ENCODE data around the gene PHLDA3. TPM values are rescaled to one million over a fixed set of nuclear protein-coding genes. Genes with fewer than 3 reads are reported as not detected.

Gene PHLDA3
- total and polyA plus RNA-seq, 2 donors (not counting 3 experiments of a cell fraction or from before 2014, with no cell fraction given), result 21.4 to 29.5 TPM

DNA sequence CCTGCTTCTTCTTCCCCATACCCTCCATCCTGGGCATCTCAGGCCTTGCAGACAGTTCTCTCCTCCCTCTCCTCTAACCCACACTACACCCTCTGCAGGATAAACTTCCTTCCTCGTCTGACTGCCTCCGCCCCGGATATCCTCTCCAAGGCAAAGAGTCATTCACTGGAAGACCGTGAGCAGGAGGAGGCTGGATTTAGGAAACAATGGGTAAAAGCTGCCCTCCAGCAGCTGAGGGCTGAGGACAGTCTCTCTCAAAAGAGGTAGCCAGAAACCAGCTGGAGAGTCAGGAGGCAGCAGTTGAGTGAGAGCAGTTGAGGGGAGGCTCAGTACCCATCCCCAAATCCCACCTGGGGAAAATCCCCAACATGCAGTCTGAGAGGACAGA is 36.5 kb upstream of the PHLDA3 start:
- Histone ChIP-seq H3K4me3 (replicated peaks in 1 of 3; ENCODE audit: insufficient read depth in 1 of 3, low read depth in 1 of 3, low read length in 3 of 3) (peak overlapping the region; percentile 47 to 84 (median 72)), H3K4me1 (ENCODE audit: control insufficient read depth, extremely low read depth, insufficient read depth, low read length) (peaks cover 57% of the 10 kb centered on the region), H3K9me1 (replicated peaks; ENCODE audit: control insufficient read depth, extremely low read depth, insufficient read depth, low read length) (no peaks in the 10 kb centered on the region), H4K20me1 (replicated peaks; ENCODE audit: control insufficient read depth, extremely low read depth, insufficient read depth, low read length) (no peaks in the 10 kb centered on the region), H3K36me3 (ENCODE audit: control insufficient read depth in 2 of 2, extremely low read depth in 1 of 2, insufficient read depth in 2 of 2, low read length in 2 of 2) (no peaks in the 10 kb centered on the region), H3K4me2 (ENCODE audit: insufficient read depth, low read length) (peak overlapping the region; percentile 81), H3K9ac (replicated peaks; ENCODE audit: extremely low read depth, insufficient read depth, low read length) (peak overlapping the region; percentile 88), H3K27me3 (ENCODE audit: control insufficient read depth in 2 of 2, insufficient read depth in 2 of 2, low read length in 2 of 2) (no peaks in the 10 kb centered on the region), H2AFZ (ENCODE audit: low read depth, low read length) (no peak overlapping the region), H3K9me3 (replicated peaks; ENCODE audit: control insufficient read depth, insufficient read depth, low read length) (no peaks in the 10 kb centered on the region), H3K79me2 (ENCODE audit: control insufficient read depth, insufficient read depth, low read length) (peaks cover 62% of the 10 kb centered on the region), H3K27ac (ENCODE audit: insufficient read depth, low read depth, low read length) (peak overlapping the region; percentile 89)
- no TSS peak for BruUV-seq (replicated peaks)
- peak; percentile 75 for DNase-seq (ENCODE audit: low read depth, low spot score)
- ChIA-PET POLR2A (interaction anchor here (0.9 to 7.8 kb wide), 5 partner anchors 9 to 33 kb away, joined by 3 to 124 read pairs (median 9); partner anchors contain the start of gene NAV1), CTCF (interaction anchor here (26.3 kb wide), 1 partner anchor 14 kb away, joined by 1317 read pairs; no protein-coding TSS in a partner anchor)
- dilution Hi-C loops (cut with MboI; ENCODE audit: extremely low pct_ligation_motif_present, low sequenced_read_pairs), result no loop called here
- FAIRE-seq, result peak; percentile 98
- intact Hi-C loops (cut with micrococcal nuclease), result no loop called here
- TF ChIP-seq FOS (IDR thresholded peaks at IDR 0.05; ENCODE audit: borderline replicate concordance, insufficient read depth, low read length) (peak; percentile 53), MYC (IDR thresholded peaks at IDR 0.05; ENCODE audit: low read depth, low read length) (peak; percentile 46), JUN (IDR thresholded peaks at IDR 0.05; ENCODE audit: borderline replicate concordance, insufficient read depth, insufficient read length, low read depth) (no peak), EZH2 (IDR thresholded peaks at IDR 0.05; ENCODE audit: borderline replicate concordance, low read depth, low read length, severe bottlenecking) (no peak), POLR2AphosphoS5 (IDR thresholded peaks at IDR 0.05; ENCODE audit: insufficient read depth, low read depth, low read length) (peak; percentile 79), GATA2 (IDR thresholded peaks at IDR 0.05; ENCODE audit: insufficient read depth, insufficient read length, low read depth, low read length) (peak; percentile 35), POLR2A (IDR thresholded peaks at IDR 0.05; ENCODE audit: low read depth, low read length) (peak; percentile 72)
- TF ChIP-seq, protein P1, sequence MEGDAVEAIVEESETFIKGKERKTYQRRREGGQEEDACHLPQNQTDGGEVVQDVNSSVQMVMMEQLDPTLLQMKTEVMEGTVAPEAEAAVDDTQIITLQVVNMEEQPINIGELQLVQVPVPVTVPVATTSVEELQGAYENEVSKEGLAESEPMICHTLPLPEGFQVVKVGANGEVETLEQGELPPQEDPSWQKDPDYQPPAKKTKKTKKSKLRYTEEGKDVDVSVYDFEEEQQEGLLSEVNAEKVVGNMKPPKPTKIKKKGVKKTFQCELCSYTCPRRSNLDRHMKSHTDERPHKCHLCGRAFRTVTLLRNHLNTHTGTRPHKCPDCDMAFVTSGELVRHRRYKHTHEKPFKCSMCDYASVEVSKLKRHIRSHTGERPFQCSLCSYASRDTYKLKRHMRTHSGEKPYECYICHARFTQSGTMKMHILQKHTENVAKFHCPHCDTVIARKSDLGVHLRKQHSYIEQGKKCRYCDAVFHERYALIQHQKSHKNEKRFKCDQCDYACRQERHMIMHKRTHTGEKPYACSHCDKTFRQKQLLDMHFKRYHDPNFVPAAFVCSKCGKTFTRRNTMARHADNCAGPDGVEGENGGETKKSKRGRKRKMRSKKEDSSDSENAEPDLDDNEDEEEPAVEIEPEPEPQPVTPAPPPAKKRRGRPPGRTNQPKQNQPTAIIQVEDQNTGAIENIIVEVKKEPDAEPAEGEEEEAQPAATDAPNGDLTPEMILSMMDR (IDR thresholded peaks at IDR 0.05; ENCODE audit: extremely low read depth in 1 of 2, insufficient read depth in 1 of 2, low read depth in 1 of 2, low read length in 2 of 2), result no peak
